HG03139 (cell line): ENCODE data around the gene BDNF.
"Not testable (repeated sequence)": the region's sequence is repeated elsewhere in the genome, so short reads cannot be mapped to it uniquely, and the experiment has no call there.

ENCODE experiments used
- ATAC-seq: cut with Tn5 transposase; IDR thresholded peaks from one replicate; pipeline ENCODE4 v1.9.1; 2021; ENCODE audit not compliant: unreplicated experiment

BDNF gene

DNA sequence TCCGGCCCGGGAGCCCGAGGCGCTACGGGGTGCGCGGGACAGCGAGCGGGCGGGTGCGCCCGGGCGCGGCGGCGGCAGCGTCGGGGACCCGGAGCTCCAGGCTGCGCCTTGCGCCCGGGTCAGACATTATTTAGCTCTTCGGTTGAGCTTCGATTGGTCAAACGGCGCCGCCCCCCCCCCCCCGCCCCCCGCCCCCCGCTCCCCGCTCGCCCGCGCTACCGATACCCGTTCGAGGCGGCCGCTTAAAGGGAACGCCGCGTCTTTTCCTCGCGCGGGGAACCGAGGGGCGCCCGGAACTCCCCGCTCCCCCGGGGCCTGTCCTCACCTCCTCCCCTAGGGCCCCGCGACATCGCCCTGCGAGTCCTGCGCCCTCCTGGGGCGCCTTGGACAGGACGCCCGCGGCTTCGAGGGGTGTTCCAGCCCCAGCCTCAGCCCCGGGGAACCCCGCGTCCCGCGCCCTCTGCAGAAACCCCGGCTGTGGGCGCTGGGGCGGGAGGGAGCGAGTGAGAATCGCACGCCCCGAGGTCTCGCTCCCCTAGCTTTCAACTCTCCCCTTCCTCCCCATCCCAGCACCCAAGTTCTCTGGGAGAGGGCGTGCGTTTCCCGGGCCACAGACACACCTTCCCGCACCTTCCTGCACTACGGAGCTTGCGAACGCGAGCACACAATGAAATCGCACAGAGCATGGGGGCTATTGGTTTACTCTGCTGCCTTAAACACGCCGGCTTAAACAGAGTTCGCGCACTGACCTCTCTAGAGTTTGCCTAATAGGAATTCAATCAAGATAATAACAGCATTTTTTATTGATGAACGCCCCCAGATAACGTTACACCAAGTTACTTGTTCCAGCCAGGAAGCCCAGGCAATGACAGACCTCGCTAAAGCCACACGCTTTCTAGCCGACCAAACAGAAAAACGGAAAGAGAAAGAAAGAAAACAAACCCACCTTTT is at the start of gene BDNF:
BDNF (minus strand) TSS at position 105 of the 951 bp plus-strand sequence. CDS start 41,891 bp downstream, outside the sequence.
- ATAC-seq, result no peak

- ATAC-seq, result no peak
These were observed 40.2 kb upstream of the BDNF start for GRCh38 chr11:27740362-27741013.

- no peak for ATAC-seq
These were observed 35.0 kb upstream of the BDNF start for GRCh38 chr11:27735281-27735680.

DNA sequence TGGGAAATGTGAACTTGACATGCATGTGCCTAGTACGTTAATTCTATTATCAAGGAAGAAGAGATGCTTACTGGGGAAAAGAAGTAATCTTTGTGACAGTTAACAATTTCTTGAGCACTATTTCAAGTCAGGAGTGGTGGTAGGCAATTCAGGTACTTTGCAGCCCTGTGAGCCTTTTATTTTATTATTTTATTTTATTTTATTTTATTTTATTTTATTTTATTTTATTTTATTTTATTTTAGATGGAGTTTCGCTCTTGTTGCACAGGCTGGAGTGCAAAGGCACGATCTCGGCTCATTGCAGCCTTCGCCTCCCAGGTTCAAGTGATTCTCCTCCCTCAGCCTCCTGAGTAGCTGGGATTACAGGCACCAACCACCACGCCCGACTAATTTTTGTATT is 31.5 kb upstream of the BDNF start:
- not testable (repeated sequence) for ATAC-seq

DNA sequence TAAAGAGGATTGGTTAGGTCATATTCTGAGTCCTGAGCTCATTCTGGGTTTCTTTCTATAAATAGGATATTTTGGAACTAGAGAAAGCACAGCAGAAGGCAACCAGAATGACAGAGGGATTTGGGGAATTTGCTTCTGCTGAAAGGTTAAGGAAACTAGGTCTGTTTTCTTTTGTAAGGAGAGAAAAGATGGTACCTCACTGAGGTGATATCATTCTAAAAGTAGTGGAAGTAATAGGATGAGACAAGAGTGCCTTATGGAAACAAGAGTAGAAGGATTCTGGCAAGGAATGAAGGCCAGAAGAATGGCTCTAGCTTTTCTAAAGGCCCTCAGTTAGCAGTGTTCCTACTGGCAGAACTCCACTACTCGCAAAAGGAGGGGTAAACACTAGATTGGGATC is 26.7 kb upstream of the BDNF start:
- no peak for ATAC-seq

GRCh38 chr11:27723687-27724086 is 23.4 kb upstream of the BDNF start:
- ATAC-seq, result no peak

- no peak for ATAC-seq
These were observed 22.7 kb upstream of the BDNF start for GRCh38 chr11:27722953-27723344.

- ATAC-seq, result no peak
These were observed 22.1 kb upstream of the BDNF start for GRCh38 chr11:27722117-27722952.

DNA sequence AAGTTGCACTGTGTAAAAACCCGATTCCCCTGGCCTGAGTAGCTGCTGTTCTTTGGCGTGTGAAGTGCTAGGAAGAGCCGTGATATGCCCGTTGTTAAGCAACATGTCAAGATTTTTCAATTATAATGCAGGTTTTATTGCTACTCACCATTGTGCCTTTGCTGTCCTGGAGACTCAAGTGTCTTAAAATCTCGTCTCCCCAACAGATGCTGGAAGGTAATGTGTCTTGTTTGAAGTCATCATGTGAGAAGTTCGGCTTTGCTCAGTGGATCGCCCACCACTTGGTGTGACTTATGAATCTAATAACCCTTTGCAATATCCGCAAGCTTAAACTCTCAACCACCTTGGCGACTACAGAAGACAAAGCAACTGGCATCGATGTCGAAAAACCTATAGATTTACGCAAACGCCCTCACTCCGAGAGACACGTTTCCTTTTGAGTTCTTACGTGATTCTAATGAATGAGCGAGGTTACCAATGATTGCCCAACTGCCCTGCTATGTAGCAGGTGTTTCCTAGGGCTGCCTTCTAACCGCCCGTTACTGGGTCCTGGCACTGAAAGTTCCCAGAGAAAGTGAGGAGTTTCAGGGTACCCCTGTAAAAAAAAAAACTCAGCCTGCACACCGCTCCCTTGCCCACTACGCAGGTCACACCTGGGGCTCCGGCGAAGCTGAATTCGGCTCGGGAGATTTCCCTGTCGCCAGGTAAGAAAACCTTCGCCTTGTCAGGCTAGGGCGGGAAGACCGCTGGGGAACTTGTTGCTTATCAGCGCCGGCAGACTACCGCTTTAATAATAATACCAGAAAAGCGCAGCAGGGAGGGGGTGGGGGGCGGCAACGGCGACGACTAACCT is 21.2 kb upstream of the BDNF start:
- ATAC-seq, result no peak

- ATAC-seq, result no peak
These were observed 20.1 kb upstream of the BDNF start for GRCh38 chr11:27720277-27720830.

GRCh38 chr11:27719546-27719925 is 19.3 kb upstream of the BDNF start:
- no peak for ATAC-seq

DNA sequence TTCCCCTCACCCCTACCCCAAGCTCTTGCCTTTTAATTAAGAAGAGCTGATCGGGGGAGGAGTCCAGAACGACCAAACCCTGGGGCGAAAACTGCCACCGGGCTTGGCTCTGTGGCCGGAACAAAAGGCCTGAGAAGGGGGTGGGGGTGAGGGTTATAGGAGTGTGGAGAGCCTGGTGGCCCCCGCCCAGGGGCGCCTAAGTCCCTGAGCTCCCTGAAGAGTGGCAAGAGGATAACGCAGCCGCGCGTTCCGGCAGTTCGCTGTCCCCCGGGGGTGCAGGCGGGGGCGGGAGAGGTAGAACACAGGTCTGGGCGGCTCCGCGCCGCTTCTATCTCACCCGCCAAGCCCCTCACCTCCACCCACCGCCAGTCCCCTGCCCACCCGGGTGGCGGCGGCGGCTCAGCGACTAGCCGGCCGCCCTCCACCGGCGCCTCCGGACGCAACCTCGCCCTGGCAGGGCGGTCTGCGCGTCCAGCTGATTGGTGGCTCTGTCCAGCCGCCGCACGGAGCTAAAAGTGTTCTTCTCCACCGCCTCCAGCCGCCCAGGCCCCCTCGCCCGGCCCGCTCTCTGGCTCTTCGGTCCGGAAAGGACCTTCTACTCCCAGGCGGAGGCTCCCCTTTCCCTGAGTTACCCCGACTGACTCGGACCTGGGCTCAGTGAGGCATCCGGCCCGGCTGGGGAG is 18.7 kb upstream of the BDNF start:
- ATAC-seq, result no peak

DNA sequence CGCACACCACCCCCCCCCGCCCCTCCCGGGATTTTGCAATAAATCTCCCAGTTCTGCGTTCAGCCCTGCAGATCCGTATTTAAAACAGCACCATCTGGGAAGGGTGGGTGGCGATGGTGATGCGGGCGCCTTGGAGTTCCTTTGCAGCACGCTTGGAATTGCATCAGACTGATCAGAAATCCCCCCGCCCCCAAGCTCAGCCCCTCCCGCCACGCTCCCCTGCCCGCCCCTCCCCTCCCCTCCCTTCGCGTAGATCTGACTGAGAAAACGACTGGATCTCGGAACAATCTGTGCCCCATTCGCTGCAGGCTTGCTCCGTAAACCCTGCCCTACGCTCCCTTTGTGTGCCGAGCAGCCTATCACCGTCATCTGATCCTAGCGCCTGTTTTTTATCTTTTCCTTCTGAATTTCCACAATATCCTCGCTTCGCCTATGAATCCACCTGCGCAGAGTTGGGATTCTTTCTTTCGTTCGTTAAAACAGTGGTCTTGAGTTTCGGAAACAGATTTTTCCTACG is 18.1 kb upstream of the BDNF start:
- ATAC-seq, result no peak

DNA sequence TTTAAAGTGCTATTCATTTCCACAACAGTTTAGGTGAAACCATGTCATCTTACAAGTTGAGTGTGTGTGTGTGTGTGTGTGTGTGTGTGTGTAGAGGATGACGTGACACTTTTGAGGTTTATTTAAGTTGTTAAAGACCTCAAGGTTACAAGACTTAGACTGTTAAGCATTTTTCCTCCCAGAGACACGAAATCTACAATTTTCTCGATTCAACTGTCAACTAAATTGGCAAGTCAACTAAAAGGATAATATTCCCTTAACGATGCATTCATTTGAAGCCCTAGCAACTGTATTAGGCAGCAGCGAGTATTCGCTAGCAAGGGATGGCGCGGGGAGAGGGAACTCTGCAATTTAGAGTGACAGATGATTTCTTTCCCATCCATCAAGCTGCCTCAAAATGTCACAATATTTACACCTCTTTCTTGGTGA is 17.6 kb upstream of the BDNF start:
- no peak for ATAC-seq

- no peak for ATAC-seq
These were observed 17.1 kb upstream of the BDNF start for GRCh38 chr11:27717377-27717776.

DNA sequence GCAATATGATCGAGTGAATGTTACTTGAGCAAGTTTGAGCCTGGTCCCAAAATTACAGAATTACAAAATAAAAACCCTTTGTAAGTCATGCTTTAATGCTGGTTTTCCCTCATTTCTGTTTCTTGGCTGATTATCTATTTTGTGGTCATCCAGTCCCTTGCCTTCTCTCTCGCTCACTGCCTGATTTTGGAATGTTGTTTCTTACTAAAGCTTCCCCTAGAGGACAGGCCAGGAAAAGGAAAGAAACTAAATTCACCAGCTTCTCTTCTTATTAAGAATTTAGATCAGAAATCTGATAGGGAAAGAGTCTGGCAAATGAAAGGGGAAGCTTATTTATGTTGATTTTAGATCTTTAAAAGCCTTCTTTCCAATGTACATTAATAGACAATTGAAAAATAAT is 16.6 kb upstream of the BDNF start:
- ATAC-seq, result no peak

GRCh38 chr11:27716216-27716615 is 16.0 kb upstream of the BDNF start:
- no peak for ATAC-seq

DNA sequence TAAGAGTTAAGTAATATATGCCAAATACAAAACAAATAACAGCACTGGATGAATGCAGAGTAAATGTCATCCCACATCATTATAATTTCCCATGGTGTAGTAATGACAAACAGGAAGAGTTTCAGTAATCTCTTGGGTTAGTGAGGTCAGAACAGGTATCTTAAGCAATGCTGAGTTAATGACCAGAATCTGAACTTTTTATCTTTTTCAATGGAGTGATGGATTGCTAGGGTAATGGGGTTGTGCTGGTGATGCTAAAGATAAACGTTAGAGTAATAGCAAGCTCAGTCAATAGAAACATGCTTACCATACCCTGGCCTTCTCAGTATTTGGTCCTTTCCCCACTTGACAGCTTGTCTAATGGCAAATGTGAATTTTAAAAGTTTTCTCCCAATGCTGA is 11.5 kb upstream of the BDNF start:
- ATAC-seq, result no peak

DNA sequence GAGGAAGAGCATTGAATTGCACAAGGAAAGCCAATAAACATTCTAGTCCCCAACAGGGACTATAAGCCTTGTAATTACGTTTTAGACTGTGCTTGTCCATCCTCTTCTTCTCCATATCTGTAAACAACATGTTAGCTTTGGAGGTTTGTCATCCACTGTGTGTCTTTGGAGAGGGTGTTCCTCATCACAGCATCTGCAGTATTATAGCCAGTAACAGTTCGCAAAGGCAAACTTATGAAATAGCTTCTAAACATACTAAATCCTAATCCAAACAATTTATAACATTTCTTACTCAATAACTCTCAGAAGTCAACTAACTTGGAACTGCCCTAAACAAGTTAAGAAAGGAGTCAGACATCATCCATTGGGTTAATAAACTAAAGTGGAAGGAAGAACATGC is 10.3 kb upstream of the BDNF start:
- no peak for ATAC-seq
